ENCODE results near the gene CFAP157.

The CFAP157 gene

GRCh38 chr9:127706836-127707241 lies at the start of gene CFAP157:
CFAP157 (plus strand) TSS chr9:127706988; CDS start chr9:127707032, 44 bp downstream.
- no peak for DNase-seq

- no peak for DNase-seq
Measured at GRCh38 chr9:127658428-127658827, 48.4 kb upstream of the CFAP157 start.

GRCh38 chr9:127660886-127661741 lies 45.7 kb upstream of the CFAP157 start:
- DNase-seq: no peak

GRCh38 chr9:127662617-127663016 lies 44.2 kb upstream of the CFAP157 start:
- no peak for DNase-seq

- no peak for DNase-seq
Measured at GRCh38 chr9:127664324-127664677, 42.5 kb upstream of the CFAP157 start.

- no peak for DNase-seq
Measured at GRCh38 chr9:127664678-127665507, 41.9 kb upstream of the CFAP157 start.

GRCh38 chr9:127667127-127667844 lies 39.5 kb upstream of the CFAP157 start:
- DNase-seq: no peak

- no peak for DNase-seq
Measured at GRCh38 chr9:127667906-127668305, 38.9 kb upstream of the CFAP157 start.

- DNase-seq: no peak
Measured at GRCh38 chr9:127673234-127673633, 33.6 kb upstream of the CFAP157 start.

GRCh38 chr9:127676638-127677037 lies 30.1 kb upstream of the CFAP157 start:
- no peak for DNase-seq

- no peak for DNase-seq
Measured at GRCh38 chr9:127679506-127679905, 27.3 kb upstream of the CFAP157 start.

- no peak for DNase-seq
Measured at GRCh38 chr9:127680226-127680625, 26.6 kb upstream of the CFAP157 start.

GRCh38 chr9:127680846-127681245 lies 25.9 kb upstream of the CFAP157 start:
- no peak for DNase-seq

GRCh38 chr9:127682351-127683136 lies 24.2 kb upstream of the CFAP157 start:
- DNase-seq: no peak

- DNase-seq: no peak
Measured at GRCh38 chr9:127683723-127684122, 23.1 kb upstream of the CFAP157 start.

- DNase-seq: no peak
Measured at GRCh38 chr9:127684576-127684975, 22.2 kb upstream of the CFAP157 start.

- no peak for DNase-seq
Measured at GRCh38 chr9:127686461-127687393, 20.1 kb upstream of the CFAP157 start.

GRCh38 chr9:127689329-127690000 lies 17.3 kb upstream of the CFAP157 start:
- DNase-seq: no peak

- DNase-seq: no peak
Measured at GRCh38 chr9:127690735-127691134, 16.1 kb upstream of the CFAP157 start.

GRCh38 chr9:127692071-127692470 lies 14.7 kb upstream of the CFAP157 start:
- DNase-seq: no peak

- DNase-seq: no peak
Measured at GRCh38 chr9:127693143-127693542, 13.6 kb upstream of the CFAP157 start.

Data from NCI-H1930 (cell line).